GM21423 (cell line): ENCODE data around the gene CHD5.

Experiments used
- ATAC-seq: cut with Tn5 transposase; IDR thresholded peaks from one replicate; pipeline ENCODE4 v1.9.1; 2021; ENCODE audit warnings: mild to moderate bottlenecking, moderate library complexity; ENCODE audit not compliant: unreplicated experiment

Gene CHD5

GRCh38 chr1:6100861-6101783 lies 79.0 kb downstream of the CHD5 start:
- ATAC-seq: no peak

GRCh38 chr1:6099787-6100765 lies 80.0 kb downstream of the CHD5 start:
- no peak for ATAC-seq

DNA sequence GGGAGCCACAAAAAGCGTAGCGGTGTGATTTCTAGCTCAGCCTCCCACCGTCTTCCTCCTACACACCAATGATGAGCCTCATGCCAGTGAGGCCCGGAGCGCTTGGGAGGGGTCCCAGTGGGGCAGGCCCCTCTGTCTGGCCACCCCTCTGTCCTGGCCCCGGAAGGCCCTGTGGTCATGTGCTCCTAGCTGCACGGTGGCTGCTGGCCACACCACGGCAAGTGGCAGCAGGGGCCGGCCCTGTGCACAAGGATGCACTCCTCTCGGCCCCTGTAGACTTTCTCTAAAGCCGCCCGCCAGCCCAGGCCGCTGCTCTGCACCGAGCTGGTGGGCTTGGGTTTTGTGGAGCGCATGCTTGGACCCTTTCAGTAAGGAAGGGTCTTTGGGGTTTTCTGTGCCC lies 80.8 kb downstream of the CHD5 start:
- ATAC-seq: no peak

DNA sequence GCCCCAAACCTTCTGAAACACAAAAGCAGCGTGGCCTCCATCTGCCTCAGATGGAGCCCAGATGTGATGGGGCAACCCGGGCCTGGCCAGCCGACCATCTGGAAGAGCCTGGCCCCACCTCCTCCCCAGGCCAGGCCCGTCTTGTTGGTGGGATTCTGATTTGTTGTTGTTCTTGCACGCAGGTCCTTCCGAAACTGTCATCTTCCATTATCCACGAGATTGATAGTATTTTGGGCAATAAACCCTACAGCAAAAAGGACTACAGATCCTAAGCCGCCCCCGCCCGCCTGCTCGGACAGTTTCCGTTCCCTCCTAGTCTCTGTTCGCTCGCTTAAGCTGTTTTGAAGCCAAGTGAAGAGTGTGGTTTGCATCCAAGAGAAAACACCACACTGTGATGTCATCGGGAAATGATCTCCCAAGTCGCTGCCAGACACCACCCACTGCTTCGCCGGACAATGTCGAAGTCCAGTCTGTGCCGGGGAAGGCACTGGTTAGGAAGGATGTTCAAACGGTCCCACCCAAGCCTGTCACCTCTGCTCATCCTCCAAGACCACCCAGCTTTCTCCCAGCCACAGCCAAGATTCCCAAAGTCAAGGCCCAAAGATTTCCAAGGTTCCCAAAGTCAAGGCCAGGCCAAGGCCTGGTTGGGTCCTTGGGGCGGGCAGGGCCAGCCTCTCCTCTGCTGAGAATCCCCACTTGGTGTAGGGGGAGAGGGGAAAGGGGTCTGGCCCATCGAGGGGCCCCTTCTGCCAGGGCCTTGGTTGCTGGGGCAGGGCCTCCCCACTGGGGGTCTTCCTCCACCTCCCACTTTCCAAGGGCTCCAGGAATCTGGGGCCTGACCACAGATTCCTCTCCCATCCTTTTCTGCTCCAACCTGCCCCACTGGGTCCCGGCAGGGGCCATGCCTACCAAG lies 81.6 kb downstream of the CHD5 start:
- ATAC-seq: no peak

DNA sequence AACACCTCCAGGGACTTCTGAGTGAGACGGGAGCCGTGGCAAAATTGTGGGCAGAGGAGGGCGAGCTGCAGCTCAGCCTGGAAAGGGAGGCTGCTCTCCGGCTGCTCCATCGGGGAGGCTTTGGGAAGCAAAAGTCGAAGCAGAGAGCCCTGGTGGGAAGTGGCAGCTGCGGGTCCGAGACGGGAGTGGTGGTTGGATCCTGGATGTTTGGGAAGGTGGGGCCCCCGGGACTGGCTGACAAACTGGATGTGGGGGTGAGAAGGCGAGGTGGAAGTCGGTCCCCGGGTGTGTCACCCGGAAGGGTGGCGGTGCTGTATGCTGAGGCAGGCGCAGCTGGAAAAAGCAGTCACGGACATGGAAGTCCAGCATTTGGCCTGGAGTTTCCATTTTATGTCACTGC lies 82.3 kb downstream of the CHD5 start:
- ATAC-seq: no peak

GRCh38 chr1:6097117-6097595 lies 83.0 kb downstream of the CHD5 start:
- no peak for ATAC-seq

DNA sequence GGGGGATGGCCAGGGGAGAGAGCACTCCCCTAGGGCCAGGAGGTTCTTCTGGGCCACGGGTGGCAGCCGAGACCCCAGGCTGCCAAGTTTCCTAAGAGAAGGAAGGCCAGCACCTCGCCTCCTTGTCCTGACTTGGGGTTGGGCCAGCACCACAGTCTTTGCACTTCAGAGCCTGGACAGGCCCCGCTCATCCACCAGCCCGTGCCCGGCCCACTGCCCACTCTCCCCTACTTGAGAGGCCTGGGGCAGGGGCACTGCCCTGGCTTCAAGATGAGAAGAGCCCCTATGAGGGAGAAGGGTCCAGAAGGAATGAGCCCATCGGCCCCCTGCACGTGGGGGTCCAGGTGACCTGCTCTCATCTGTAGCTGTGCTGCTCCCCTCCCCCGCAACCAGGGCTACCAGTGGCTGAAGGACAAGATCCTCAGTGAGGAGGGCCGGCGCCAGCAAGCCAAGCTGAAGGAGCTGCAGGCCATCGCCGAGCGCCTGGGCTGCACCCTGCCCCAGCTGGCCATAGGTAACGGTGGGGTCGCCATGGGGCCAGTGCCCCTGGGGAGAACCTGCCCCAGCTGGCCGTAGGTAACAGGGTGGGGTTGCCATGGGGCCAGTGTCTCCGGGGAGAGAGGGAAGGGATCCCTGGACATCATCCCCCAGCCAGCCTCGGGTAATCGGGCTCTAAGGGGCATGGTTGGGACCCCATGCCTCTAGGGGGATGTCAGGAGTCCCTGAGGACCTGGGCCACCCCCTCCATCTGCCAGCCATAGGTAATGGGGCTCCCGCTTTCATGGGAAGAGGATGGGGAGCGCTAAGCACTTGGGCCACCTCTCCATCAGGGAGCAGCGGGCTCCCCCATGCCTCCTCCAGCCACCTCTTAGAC lies 83.6 kb downstream of the CHD5 start:
- ATAC-seq: no peak

- no peak for ATAC-seq
These were observed 84.4 kb downstream of the CHD5 start for GRCh38 chr1:6095511-6096242.

GRCh38 chr1:6094801-6095505 lies 85.2 kb downstream of the CHD5 start:
- ATAC-seq: no peak

DNA sequence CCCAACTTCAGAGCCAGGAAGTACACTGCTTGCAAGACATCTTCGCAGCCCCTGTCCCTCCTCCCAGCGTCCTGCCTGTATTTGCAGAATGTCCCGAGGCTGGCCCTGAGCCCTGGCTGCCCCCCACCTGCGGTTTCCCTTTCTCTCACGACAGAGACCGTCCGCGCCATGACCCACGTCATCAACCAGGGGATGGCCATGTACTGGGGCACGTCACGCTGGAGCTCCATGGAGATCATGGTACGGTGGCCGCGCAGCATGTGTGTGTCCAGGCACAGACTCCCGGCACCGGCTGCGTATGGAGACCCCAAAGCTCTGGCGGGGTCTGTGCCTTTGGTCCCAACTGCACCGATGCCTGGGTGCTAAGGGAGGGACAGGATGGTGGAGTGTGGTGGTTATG lies 85.9 kb downstream of the CHD5 start:
- ATAC-seq: no peak

GRCh38 chr1:6093611-6094010 lies 86.5 kb downstream of the CHD5 start:
- ATAC-seq: no peak

DNA sequence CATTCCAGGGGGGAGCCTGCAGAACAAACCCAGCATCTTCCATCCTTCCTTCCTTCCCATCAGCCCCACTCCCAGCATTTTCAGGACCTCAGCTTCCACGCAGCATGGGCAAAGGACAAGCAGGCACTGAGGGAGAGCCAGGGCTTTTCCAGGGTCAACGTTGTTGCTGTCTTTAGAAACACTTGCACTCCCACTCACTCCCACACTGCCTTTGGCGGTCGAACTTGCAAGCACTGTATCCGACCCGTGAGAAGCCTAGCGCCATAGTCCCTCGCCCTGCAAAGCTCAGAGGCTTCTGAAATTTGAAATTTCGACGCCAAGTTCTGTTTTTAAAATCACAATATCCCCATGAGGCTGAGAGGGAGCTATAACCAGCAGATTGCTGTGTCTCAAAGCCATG lies 87.0 kb downstream of the CHD5 start:
- ATAC-seq: no peak

DNA sequence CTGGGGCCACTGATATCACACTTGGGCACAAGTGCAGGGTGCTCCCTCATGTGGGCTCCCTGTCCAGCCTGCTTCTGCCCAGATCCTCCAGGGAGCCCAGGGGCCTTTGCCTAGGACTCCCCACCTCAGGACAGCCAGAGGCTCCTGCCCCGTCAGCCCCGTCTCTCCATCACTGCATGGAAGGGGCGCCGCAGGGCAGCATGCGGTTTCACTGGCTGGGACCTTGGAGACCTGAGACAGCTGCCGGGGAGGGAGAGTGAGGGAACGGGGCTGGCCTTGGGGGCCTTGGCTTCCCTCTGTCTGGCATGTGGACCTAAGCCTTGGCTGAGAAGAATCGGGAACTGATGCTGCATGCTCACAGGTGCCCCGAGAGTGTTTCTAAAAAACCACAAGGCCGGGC lies 87.9 kb downstream of the CHD5 start:
- no peak for ATAC-seq

- ATAC-seq: no peak
These were observed 88.4 kb downstream of the CHD5 start for GRCh38 chr1:6091823-6092109.

DNA sequence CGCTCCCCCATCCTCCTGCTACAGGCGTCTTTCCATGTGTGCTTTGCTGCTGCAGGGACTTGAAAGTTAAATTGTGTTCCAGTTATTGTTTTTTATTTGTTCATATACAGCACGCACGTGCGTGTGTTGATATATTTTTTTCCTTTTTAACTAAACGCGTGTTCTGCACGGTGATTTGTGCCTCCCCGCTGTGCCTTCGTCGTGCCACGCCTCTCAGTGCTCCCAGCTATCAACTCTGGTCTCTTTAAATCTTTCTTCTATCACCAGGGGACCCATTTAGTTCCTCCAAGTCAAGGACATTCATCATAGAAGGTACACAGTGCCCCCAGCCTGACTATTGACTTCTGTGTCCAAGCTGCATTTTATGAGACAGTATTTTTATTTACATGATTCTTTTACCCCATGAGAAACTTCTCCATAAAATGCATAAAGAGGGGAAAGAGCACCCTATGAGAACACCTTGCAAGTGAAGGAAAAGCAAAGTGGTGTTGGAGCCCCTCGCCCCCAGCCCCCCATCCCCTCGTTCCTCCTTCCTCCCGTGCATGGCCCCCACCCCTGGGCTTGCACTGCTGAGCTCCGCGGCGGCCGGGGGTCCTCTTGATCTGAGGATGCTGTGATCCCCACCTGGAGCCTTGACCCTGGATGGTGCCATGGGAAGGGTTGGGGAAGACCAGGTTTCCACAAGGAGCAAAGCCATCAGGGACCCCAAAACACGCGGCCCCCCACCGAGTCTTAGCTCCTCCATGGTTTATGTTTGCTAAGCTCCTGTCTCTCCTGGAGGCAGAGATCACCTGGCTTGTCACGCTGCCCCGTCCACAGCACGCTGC lies 88.9 kb downstream of the CHD5 start:
- no peak for ATAC-seq

GRCh38 chr1:6090288-6090687 lies 89.8 kb downstream of the CHD5 start:
- ATAC-seq: no peak

DNA sequence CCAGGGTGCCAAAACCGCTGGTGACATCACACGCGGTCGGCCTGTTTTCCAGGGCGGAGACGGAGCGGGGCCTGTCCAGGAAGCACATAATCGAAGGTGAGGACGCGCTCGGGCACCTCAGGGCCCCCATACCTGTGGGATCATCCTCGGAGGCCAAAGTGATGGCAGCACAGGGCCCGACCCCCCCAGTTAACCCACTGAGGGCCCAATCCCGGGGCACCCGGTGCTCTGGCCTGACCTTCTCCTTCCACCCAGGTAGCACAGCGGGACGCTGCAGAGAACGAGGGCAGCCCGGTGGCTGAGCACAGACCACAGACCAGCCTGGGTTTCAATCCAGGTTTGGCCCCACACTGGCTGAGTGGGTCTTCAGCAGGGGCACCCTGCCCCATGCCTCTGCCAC lies 91.2 kb downstream of the CHD5 start:
- ATAC-seq: no peak

GRCh38 chr1:6087958-6088357 lies 92.2 kb downstream of the CHD5 start:
- ATAC-seq: no peak
